ENCODE results near the gene TM4SF5. TPM values are rescaled to one million over a fixed set of nuclear protein-coding genes. Genes with fewer than 3 reads are reported as not detected.

Gene TM4SF5
- total RNA-seq, 1 donor, result not detected

- H3K4me3 ChIP-seq (ENCODE audit: low read depth, low read length), result no peak overlapping the region
- DNase-seq (ENCODE audit: low read depth), result no peak
- no peak for TF ChIP-seq CTCF (IDR thresholded peaks at IDR 0.05; ENCODE audit: insufficient read depth, low read length)
Observed at GRCh38 chr17:4744999-4745969, 26.4 kb upstream of the TM4SF5 start.

- TF ChIP-seq CTCF (IDR thresholded peaks at IDR 0.05; ENCODE audit: insufficient read depth, low read length), result no peak
- no peak for DNase-seq (ENCODE audit: low read depth)
- no peak overlapping the region for H3K4me3 ChIP-seq (ENCODE audit: low read depth, low read length)
Observed at GRCh38 chr17:4747847-4748246, 23.8 kb upstream of the TM4SF5 start.

- peak; percentile 11 for DNase-seq (ENCODE audit: low read depth)
- TF ChIP-seq CTCF (IDR thresholded peaks at IDR 0.05; ENCODE audit: insufficient read depth, low read length), result no peak
- no peak overlapping the region for H3K4me3 ChIP-seq (ENCODE audit: low read depth, low read length)
Observed at GRCh38 chr17:4748686-4749085, 23.0 kb upstream of the TM4SF5 start.

GRCh38 chr17:4750606-4751005 lies 21.1 kb upstream of the TM4SF5 start:
- no peak overlapping the region for H3K4me3 ChIP-seq (ENCODE audit: low read depth, low read length)
- TF ChIP-seq CTCF (IDR thresholded peaks at IDR 0.05; ENCODE audit: insufficient read depth, low read length), result no peak

GRCh38 chr17:4751932-4752331 lies 19.8 kb upstream of the TM4SF5 start:
- no peak overlapping the region for H3K4me3 ChIP-seq (ENCODE audit: low read depth, low read length)
- TF ChIP-seq CTCF (IDR thresholded peaks at IDR 0.05; ENCODE audit: insufficient read depth, low read length), result no peak
- DNase-seq (ENCODE audit: low read depth), result peak; percentile 14

More at GRCh38 chr17:4750606-4751005, 21.1 kb upstream of the TM4SF5 start:
- DNase-seq (ENCODE audit: low read depth), result no peak

GRCh38 chr17:4753392-4753791 lies 18.3 kb upstream of the TM4SF5 start:
- TF ChIP-seq CTCF (IDR thresholded peaks at IDR 0.05; ENCODE audit: insufficient read depth, low read length), result no peak
- no peak overlapping the region for H3K4me3 ChIP-seq (ENCODE audit: low read depth, low read length)
- DNase-seq (ENCODE audit: low read depth), result no peak
